Thoracic aorta (tissue), 2 donors: ENCODE results near the gene CD5L. TPM values are rescaled to one million over a fixed set of nuclear protein-coding genes. Genes with fewer than 3 reads are reported as not detected.

ENCODE experiments used
- ATAC-seq: fragments of 150-250 bp; one replicate; pipeline ENCODE4 v1.8.0; 2017; ENCODE audit warnings: low read depth; ENCODE audit not compliant: insufficient number of reproducible peaks, low FRiP score
- DNase-seq: peaks from one replicate; pipeline ENCODE4 v3.0.0-alpha.2; 2020; ENCODE audit warnings: low spot score
- H3K27ac ChIP-seq, 2 donors: fragments of 200-600 bp; sonication (generic); 1 replicate in 1 of 2; 2 replicates in 1 of 2; pipeline ENCODE4 v1.5.1; 2016; ENCODE audit warnings: mild to moderate bottlenecking in 2 of 2, moderate library complexity in 2 of 2
- H3K27me3 ChIP-seq: fragments of 200-600 bp; sonication (generic); replicated peaks from 2 replicates; pipeline ENCODE4 v1.6.0; 2016; ENCODE audit warnings: mild to moderate bottlenecking; ENCODE audit not compliant: insufficient read depth
- H3K36me3 ChIP-seq: fragments of 200-600 bp; sonication (generic); one replicate; pipeline ENCODE4 v1.5.1; 2016
- H3K4me1 ChIP-seq, 2 donors: fragments of 200-600 bp; sonication (generic); 1 replicate in 1 of 2; 2 replicates in 1 of 2; pipeline versions ENCODE4 v1.5.1 to v1.6.0; 2016; ENCODE audit warnings: low read depth in 2 of 2, mild to moderate bottlenecking in 1 of 2; ENCODE audit not compliant: control insufficient read depth in 1 of 2
- H3K4me3 ChIP-seq: fragments of 200-600 bp; sonication (generic); 2 replicates; pipeline ENCODE4 v1.5.1; 2016; ENCODE audit warnings: mild to moderate bottlenecking
- H3K9me3 ChIP-seq: fragments of 200-600 bp; sonication (generic); 2 replicates; pipeline ENCODE4 v1.5.1; 2016
- total RNA-seq, 2 donors: library from RNA; depleted of rRNA; stranded (reverse); fragments of >200 nt; gene quantifications; one replicate each; pipeline versions ENCODE4 v1.1.0 to v1.2.3, GENCODE V29; 2016
- TF ChIP-seq, protein P1 (sequence below): fragments of 200-600 bp; sonication (generic); IDR thresholded peaks from one replicate; pipeline ENCODE4 v1.5.1; 2019; ENCODE audit warnings: antibody characterized with exemption

CD5L gene
- total RNA-seq, 2 donors from 2014 or later, result 0.28 TPM; not detected in 1

DNA sequence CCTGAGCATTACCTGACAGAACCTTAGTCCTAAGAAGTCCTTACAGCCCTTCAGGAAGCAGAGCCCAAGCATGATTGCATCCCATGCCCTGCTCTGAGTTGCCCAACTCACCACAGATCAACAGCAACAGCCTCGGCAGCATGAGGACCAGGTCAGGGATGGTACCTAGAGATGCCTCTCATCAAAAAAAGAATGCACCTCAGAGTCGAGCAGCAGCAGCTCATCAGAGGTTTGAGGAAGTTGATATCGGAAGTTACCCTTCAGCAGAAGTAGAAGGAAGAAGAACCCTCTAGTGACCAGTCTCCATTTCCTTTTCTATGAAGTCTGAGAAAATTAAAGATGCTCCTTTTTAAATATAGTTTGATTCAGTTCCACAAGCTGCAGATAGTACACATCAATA, 21.7 kb downstream of the CD5L start, which contains the start of gene FCRL1:
Gene FCRL1 (minus strand): TSS at position 225 of the 400 bp plus-strand sequence. CDS start 83 bp downstream, at position 142.
- Histone ChIP-seq H3K27me3 (no peaks in the 10 kb centered on the region), H3K36me3 (no peaks in the 10 kb centered on the region), H3K27ac (no peak within 1 kb of the TSS), H3K4me1 (no peaks in the 10 kb centered on the region), H3K4me3 (no peak within 1 kb of the TSS), H3K9me3 (no peaks in the 10 kb centered on the region)
- ATAC-seq, result no peak
- DNase-seq, result no peak
- TF ChIP-seq, protein P1, sequence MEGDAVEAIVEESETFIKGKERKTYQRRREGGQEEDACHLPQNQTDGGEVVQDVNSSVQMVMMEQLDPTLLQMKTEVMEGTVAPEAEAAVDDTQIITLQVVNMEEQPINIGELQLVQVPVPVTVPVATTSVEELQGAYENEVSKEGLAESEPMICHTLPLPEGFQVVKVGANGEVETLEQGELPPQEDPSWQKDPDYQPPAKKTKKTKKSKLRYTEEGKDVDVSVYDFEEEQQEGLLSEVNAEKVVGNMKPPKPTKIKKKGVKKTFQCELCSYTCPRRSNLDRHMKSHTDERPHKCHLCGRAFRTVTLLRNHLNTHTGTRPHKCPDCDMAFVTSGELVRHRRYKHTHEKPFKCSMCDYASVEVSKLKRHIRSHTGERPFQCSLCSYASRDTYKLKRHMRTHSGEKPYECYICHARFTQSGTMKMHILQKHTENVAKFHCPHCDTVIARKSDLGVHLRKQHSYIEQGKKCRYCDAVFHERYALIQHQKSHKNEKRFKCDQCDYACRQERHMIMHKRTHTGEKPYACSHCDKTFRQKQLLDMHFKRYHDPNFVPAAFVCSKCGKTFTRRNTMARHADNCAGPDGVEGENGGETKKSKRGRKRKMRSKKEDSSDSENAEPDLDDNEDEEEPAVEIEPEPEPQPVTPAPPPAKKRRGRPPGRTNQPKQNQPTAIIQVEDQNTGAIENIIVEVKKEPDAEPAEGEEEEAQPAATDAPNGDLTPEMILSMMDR, result no peak

DNA sequence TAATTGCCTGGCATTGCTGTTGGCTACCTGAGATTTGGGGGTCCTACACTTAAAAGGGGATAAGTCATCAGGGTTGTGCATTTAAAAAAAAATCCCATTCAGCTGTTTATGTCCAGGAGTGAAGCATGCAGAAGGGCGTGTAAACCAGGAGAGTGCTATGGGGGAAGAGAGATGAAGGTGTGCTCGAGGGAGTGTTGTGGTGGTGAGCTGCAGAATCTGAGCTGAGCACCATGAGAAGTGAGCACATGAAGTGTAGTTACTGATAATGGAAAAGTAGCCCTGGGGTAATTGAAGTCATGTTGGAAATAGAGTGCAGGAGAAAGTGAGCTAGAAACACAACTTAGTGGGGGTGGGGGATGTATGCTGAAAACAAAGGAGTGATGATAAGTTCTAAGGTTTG, 22.4 kb downstream of the CD5L start:
- H3K36me3 ChIP-seq, result no peaks in the 10 kb centered on the region
- no peak for DNase-seq
- H3K9me3 ChIP-seq, result no peaks in the 10 kb centered on the region
- no peak overlapping the region for H3K27ac ChIP-seq
- no peak for ATAC-seq
- H3K27me3 ChIP-seq, result no peaks in the 10 kb centered on the region
- no peaks in the 10 kb centered on the region for H3K4me1 ChIP-seq
- no peak overlapping the region for H3K4me3 ChIP-seq
- TF ChIP-seq, protein P1, result no peak

DNA sequence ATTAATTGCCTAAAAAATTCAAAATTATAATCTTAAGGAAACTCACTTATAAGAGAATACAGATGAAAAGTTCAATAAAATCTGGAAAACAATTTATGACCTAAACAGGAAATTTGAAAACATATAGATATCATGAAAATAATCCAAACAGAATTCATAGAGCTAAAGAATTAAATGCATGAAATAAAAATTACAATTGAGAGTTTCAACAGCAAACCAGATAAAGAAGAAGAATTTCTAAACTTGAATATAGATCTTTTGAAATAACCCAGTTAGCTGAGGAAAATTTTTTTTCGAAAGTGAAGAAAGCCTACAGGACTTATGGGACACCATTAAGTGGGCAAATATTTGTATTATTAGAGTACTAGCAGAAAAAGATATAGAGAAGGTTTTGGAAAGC, 28.3 kb downstream of the CD5L start:
- DNase-seq, result no peak
- Histone ChIP-seq H3K4me1 (no peaks in the 10 kb centered on the region), H3K9me3 (peaks cover 9% of the 10 kb centered on the region), H3K27me3 (no peaks in the 10 kb centered on the region), H3K4me3 (no peak overlapping the region), H3K36me3 (no peaks in the 10 kb centered on the region), H3K27ac (no peak overlapping the region)
- TF ChIP-seq, protein P1, result no peak
- ATAC-seq, result no peak

DNA sequence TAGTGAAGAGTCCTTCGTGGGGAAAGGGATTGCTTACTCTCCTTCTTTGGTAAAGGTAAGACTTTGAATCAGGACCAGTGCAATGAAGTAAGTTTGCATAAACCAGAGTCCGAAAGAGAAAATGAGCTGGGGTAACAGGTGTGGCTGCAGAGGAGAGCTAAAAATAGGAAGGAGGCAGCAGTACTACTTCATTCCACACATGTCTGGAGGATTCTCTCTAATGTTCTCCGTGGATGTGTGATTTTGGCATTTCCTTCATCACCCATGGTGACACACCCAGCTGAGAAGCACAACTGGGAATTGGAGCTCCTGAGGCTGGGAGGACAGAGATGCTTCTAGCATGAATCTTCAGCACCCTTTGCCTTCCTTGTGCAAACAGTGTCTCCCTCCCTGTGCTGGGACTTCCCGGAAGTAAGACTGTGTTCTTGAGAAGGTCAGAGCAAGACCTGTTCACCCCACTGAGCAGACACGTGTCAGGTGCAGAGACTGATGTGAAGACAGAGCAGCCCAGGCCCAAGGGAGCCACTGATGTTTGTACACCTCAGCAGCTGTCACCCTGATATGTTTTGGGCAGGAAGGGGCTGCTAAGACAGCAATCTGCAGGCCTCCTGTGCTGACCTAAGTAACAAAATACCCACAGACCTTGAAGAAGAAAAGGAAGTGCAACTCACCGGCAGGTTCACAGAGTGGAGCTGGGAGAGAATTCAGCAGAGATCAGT, 35.0 kb downstream of the CD5L start:
- Histone ChIP-seq H3K36me3 (no peaks in the 10 kb centered on the region), H3K4me1 (no peaks in the 10 kb centered on the region), H3K4me3 (no peak overlapping the region), H3K27me3 (no peaks in the 10 kb centered on the region), H3K9me3 (no peaks in the 10 kb centered on the region), H3K27ac (no peak overlapping the region)
- ATAC-seq, result no peak
- DNase-seq, result no peak
- TF ChIP-seq, protein P1, result no peak

DNA sequence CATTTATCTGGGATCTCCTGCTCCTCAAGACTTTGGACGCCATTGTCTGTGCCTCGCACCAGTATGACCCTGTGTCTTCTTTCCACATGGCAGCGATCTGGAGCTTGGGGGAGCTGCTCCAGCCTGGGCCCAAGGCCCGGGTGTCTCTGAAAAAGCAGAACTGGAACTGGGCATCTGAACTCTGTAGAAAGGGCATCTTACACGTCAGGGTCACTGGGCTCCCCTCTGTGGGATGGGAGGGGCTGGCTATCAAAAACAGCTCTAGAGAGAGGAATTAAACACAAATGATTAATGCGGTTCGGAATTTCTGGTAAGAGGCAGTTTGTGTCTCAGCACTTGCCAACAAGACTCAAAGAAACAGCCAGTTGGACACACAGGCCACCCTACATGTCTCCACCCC, 37.8 kb downstream of the CD5L start:
- DNase-seq (no peak), ATAC-seq (no peak)
- Histone ChIP-seq H3K27me3 (no peaks in the 10 kb centered on the region), H3K4me3 (no peak overlapping the region), H3K9me3 (no peaks in the 10 kb centered on the region), H3K4me1 (no peaks in the 10 kb centered on the region), H3K36me3 (no peaks in the 10 kb centered on the region), H3K27ac (no peak overlapping the region)
- TF ChIP-seq, protein P1, result no peak
